Measurements from ENCODE around the gene ASB1.

Gene ASB1

GRCh38 chr2:238466243-238466756 lies 39.6 kb downstream of the ASB1 start:
- no peak for DNase-seq (ENCODE audit: low read depth in 1 of 2, low spot score in 1 of 2)

DNA sequence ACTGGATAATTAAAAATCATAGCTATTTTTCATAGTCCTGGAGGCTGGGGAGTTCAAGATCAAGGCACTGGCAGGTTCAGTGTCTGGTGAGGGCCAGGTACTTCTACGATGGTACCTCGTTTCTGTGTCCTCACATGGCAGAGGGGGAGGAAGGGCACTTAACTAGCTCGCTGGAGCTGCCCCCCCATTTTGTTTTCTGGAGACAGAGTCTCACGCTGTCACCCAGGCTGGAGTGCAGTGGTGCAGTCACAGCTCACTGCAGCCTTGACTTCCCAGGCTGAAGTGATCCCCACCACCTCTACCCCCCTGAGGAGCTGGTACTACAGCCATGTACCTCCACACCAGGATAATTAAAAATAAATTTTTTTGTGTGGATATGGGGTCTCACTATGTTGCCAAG lies 40.3 kb downstream of the ASB1 start:
- no peak for DNase-seq (ENCODE audit: low read depth in 1 of 2, low spot score in 1 of 2)

- no peak for DNase-seq (ENCODE audit: low read depth in 1 of 2, low spot score in 1 of 2)
Observed at GRCh38 chr2:238467792-238468191, 41.1 kb downstream of the ASB1 start.

- DNase-seq (ENCODE audit: low read depth in 1 of 2, low spot score in 1 of 2), result no peak
Observed at GRCh38 chr2:238469155-238469554, 42.4 kb downstream of the ASB1 start.

DNA sequence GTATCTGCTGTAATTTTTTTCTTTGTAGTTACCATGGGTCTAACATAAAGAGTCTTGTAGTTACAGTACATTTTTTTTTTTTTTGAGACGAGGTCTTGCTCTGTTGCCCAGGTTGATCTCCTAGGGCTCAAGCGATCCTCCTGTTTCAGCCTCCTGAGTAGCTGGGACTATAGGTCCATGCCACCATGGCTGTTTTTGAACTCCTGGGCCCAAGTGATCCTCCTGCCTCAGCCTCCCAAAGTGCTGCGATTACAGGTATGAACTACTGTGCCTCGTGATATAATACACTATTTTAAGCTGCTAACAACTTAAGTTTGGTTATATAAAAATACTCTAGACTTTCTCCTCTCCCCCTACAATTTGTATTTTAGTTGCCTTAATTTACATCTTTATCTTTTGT lies 46.3 kb downstream of the ASB1 start:
- no peak for DNase-seq (ENCODE audit: low read depth in 1 of 2, low spot score in 1 of 2)

DNA sequence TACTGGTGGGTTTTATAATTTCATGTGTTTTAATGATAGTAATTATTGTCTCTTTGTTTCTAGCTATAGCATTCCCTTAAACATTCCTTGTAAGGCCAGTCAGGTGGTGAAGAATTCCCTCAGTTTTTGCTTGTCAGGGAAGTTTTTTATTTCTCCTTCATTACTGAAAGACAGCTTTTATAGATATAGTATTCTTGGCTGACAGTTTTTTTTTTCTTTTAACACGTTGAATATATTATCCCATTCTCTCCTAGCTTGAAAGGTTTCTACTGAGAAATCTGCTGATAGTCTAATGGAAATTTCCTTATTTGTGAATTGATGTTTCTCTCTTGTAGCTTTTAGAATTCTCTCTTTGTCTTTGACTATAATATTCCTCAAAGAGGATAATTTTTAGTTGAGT lies 46.8 kb downstream of the ASB1 start:
- no peak for DNase-seq (ENCODE audit: low read depth in 1 of 2, low spot score in 1 of 2)

DNA sequence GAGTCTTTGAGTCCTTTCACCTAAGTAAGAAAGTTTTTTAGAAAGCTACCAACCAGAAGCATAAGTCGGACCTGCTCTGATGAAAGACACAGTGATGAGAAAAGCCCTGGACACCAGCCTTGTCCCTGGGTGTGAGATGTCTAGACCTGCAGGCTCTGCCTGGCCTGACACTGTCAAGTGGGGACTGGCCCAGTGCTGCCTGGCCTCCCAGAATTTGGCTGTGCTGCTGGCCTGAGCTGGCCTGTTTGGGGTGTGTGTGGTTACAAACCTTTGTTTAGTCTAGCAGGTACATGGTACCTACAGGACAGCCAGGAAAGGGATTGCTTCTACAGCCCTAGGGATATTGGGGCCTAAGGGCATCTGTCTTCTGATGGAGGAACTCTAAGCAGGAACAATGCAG lies 48.3 kb downstream of the ASB1 start:
- DNase-seq (ENCODE audit: low read depth in 1 of 2, low spot score in 1 of 2), result no peak

DNA sequence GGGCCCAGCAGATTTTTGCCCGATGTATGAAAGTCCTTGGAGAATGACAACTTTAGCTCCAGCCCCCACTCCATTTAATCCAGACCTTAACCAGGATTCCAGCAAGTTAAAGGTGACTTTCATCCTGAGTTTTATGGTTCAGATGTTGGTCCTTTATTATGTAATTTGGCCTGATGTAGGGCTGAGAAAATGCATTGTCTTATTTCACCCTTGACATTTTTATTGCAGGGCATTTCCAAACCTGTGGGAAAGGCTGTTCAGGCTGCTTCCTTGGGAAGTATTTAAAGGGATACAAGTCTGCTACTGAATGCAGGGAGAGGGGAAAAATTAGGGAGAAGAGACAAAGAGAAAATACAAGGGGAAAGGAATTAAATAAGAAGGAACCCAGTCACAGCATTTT lies 48.8 kb downstream of the ASB1 start:
- DNase-seq (ENCODE audit: low read depth in 1 of 2, low spot score in 1 of 2), result no peak

DNA sequence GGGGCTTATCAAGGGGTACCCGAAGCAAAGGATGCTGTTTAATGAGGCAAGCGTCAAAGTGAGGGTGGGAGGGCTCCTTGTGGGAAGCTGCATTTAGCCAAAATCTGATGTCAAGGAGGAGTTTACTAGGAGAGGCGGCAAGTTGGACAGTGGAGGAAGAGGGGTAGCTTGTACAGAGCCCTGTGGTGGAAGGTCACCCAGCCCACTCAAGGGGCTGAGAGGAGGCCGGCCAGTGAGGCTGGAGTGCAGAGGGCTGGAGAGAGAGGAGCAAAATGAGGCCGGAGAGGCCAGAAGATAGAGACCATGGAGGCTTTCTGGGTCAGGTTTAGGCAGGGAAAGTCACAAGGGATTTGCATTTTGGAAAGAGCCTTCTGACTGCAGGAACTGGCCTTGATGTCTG lies 49.5 kb downstream of the ASB1 start:
- DNase-seq (ENCODE audit: low read depth in 1 of 2, low spot score in 1 of 2), result no peak

DNA sequence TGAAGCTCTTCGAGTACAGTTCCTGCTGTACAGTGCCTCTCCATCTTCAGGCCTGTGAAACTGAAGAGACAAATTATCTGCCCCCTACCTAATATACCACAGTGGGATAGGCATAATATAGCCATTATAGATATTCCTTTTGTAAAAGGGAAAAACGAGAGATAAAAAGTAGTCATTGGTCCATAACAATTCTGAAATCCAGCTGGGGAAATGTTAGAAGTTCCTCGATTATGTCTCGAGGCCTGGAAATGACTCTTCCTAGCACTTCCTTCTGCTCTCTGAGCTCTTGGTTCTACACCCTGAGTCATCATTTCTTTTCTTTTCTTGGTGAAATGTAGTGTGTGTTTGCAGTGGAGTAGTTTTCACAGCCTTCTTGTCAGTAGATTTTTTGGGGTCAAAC lies 51.5 kb downstream of the ASB1 start:
- DNase-seq (ENCODE audit: low read depth in 1 of 2, low spot score in 1 of 2), result no peak

DNA sequence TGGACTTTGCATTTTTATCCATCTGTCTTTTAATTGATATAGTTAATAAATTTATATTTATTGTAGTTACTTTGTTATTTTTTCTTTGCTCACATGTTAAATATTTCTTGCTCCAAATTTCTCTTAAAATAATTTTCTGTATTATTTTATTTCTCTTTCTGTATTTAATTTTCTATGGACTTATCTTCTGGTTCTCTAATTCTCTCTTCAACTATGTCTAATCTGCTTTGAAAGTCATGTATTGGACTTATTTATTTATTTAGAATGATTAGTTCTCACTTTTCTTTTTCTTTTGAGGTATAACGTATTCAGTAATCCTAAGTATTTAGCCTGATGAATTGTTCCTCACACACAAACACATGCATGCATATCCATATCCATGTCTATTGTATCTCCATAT lies 53.1 kb downstream of the ASB1 start:
- no peak for DNase-seq (ENCODE audit: low read depth in 1 of 2, low spot score in 1 of 2)

DNA sequence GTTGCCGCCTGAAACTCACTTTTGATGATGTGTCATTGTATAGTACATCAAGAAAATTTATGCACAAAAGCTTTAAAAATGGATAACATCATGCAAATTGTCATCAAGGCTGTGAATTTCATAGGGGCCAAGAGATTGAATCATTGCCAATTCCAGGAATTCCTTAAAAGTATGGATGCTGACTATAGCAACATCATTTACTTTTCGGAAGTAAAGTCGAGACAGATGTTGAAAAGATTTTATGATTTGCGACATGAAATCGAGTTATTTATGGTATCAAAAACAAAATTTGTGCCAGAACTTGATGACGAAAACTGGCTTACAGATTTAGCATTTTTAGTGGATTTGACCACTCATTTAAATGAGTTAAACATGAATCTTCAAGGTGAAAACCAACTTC lies 56.3 kb downstream of the ASB1 start:
- no peak for DNase-seq (ENCODE audit: low read depth in 1 of 2, low spot score in 1 of 2)

GRCh38 chr2:238483656-238484055 lies 56.9 kb downstream of the ASB1 start:
- no peak for DNase-seq (ENCODE audit: low read depth in 1 of 2, low spot score in 1 of 2)

DNA sequence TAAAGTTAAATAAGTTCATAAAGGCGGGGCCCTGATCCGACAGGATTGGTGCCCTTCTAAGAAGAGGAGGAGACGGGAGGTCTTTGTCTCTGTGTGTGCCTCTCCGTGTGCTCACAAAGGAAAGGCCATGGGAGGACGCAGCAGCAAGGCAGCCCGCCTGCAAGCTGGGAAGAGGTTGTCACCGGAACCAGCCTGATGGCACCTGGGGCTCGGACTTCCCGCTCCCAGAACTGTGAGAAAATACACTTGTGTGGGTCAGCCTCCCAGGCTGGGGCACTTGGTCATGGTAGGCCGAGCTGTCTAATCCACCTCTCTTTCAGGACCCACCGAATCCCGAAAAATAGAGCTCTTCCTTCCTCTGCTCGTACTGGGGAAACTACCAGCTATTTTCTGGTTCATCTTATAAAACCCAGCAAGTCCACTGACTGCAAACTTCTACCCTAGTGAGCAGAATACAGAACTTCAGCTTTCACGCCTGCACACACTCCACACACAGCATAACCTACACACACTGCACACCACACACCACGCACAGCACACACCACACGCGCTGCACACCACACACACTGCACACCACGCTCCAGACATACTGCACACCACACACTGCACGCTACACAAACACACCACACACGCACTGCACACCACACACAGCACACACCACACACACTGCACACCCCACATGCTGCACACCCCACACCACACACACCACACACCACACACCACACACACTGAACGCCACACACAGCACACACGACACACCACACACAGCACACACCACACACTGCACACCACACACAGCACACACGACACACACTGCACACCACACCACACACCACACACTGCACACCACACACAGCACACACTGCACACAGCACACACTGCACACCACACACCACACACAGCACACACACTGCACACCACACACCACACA lies 58.1 kb downstream of the ASB1 start:
- DNase-seq (ENCODE audit: low read depth in 1 of 2, low spot score in 1 of 2), result no peak

DNA sequence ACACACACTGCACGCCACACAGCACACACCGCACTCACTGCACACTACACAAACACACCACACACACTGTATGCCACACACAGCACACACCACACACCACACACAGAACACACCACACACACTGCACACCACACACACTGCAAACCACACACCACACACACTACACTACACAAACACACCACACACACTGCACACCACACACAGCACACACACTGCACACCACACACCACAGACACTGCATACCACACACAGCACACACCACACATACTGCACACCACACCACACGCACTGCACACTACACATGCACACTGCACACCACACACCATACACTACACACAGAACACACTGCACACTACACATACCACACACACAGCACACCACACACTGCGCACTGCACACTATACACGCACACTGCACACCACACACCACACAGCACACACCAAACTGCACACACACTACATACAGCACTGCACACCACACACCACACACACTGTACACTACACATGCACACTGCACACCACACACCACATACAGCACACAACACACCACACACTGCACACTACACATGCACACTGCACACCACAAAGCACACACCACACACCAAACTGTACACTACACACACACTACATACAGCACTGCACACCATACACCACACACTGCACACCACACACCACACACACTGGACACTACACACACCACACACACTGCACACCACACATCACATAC lies 59.6 kb downstream of the ASB1 start:
- no peak for DNase-seq (ENCODE audit: low read depth in 1 of 2, low spot score in 1 of 2)

GRCh38 chr2:238487134-238487533 lies 60.4 kb downstream of the ASB1 start:
- DNase-seq (ENCODE audit: low read depth in 1 of 2, low spot score in 1 of 2), result no peak

DNA sequence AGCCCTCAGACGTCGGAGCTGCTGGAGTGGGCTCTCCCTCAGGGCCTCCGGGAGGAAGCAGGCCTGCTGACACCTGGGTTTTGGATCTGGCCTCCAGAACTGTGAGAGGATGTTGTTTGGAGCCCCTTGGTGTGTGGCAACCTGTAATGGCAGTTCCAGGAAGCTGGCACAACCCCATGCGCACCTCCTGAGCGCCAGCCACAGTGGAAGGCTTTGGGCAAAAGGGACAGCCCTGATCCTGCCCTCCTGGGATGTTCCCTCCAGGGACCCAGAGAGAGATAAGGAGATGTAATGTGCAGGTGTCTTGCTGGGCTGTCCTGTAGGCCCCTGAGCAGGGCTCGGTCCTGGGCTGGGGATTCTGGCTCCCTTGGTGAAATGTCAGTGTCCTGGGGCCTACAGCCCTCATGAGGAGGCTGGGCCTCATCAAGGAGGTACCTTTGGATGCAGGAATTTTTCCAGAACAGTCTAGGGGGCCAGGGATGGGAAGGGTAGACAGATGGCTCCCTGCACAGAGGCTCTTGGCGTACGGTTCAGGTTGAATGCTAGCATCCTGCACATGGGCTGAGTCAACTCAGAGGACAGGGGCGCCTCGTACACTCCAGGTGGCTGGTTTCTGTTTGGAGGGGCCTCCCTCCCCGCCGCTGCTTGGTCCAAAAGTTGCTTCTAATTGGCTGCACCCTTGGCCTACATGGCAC lies 61.1 kb downstream of the ASB1 start:
- DNase-seq (ENCODE audit: low read depth in 1 of 2, low spot score in 1 of 2), result no peak

DNA sequence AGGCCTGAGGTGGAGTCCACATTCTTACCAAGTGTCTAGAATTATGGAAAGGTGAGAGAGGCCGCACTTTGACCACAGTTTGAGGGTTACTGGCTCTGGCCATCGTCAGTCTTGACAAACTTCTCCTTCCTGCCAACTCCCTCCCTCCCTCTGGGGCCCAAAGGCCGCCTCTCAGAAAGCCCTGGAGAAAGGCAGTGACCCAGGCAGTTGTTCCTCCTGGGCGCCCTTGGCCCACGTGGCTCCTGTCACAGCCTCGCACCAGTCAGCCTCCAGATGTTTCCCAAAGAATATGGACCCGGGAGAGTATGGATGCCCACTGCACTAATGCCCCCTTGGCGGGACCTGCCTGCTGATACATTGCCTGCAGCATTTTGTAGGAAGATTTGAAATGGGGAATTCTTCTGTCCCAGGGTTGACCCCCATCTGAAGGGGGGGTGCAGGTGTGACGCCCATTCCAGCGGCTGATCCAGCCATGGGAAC lies 61.7 kb downstream of the ASB1 start:
- DNase-seq (ENCODE audit: low read depth in 1 of 2, low spot score in 1 of 2), result no peak

- DNase-seq (ENCODE audit: low read depth in 1 of 2, low spot score in 1 of 2), result no peak
Observed at GRCh38 chr2:238489431-238489830, 62.7 kb downstream of the ASB1 start.

DNA sequence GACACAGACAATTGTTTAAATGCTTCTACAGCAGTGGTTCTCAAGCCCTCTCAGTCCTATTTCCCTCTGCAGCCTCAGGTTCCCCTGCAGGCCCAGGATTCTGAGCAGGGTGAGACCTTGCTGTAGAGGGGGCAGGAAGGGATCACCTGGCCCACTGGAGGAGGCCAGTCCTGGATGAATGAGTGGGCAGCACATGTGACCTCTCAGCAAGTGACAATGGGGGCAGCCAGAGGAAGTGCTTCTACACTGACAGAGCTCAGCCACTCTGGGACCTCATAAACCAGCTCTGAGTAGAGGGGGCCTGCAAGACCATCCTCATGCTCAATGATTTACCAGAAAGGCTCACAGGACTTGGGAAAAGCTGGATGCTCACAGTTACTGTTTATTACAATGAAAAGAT lies 63.2 kb downstream of the ASB1 start:
- DNase-seq (ENCODE audit: low read depth in 1 of 2, low spot score in 1 of 2), result no peak

GRCh38 chr2:238492840-238493239 lies 66.1 kb downstream of the ASB1 start:
- DNase-seq (ENCODE audit: low read depth in 1 of 2, low spot score in 1 of 2), result no peak

GRCh38 chr2:238493411-238493810 lies 66.7 kb downstream of the ASB1 start:
- DNase-seq (ENCODE audit: low read depth in 1 of 2, low spot score in 1 of 2), result no peak

Data from activated T-helper 1 cell treated with anti-CD3 and anti-CD28 coated beads, Interleukin-2, amount 50 U/mL, for 16 hours (primary cell).